H54 (cell line): ENCODE results near the gene LIG4.
A peak's percentile ranks its signal among the peaks of the same experiment; 100 is the strongest.
"Not testable (repeated sequence)": the region's sequence is repeated elsewhere in the genome, so short reads cannot be mapped to it uniquely, and the experiment has no call there.

Source experiments
- DNase-seq: peaks from one replicate; pipeline ENCODE4 v3.0.0; 2011; ENCODE audit warnings: low spot score, mixed read lengths; ENCODE audit not compliant: insufficient read length
- FAIRE-seq: peaks from 3 replicates; lab custom pipeline; 2011; peaks lifted over from hg19 to GRCh38; lab: Jason Lieb, UNC
- POLR2A ChIP-seq: IDR thresholded peaks from 2 replicates; pipeline ENCODE4 v1.6.1; 2011; ENCODE audit warnings: low read depth, mild to moderate bottlenecking, low read length

The LIG4 gene

GRCh38 chr13:108215436-108215835 is at the start of gene LIG4:
TSS of gene LIG4 (minus strand) at chr13:108215536. CDS start at chr13:108211268, 4,268 bp downstream.
- TF ChIP-seq POLR2A: peak; percentile 53; the same call in 1 of the 2 replicates
- DNase-seq: peak; percentile 99
- FAIRE-seq: peak; percentile 95

GRCh38 chr13:108263621-108264355 is 48.5 kb upstream of the LIG4 start:
- FAIRE-seq: peak; percentile 61
- TF ChIP-seq POLR2A: no peak
- DNase-seq: no peak

GRCh38 chr13:108257248-108257647 is 41.9 kb upstream of the LIG4 start:
- DNase-seq: no peak
- FAIRE-seq: no peak
- TF ChIP-seq POLR2A: no peak

- no peak for TF ChIP-seq POLR2A
- DNase-seq: no peak
- FAIRE-seq: peak; percentile 69
Measured at GRCh38 chr13:108249150-108249549, 33.8 kb upstream of the LIG4 start.

- no peak for DNase-seq
- no peak for TF ChIP-seq POLR2A
- no peak for FAIRE-seq
Measured at GRCh38 chr13:108230377-108230776, 15.0 kb upstream of the LIG4 start.

- FAIRE-seq (peak; percentile 98), DNase-seq (no peak)
- TF ChIP-seq POLR2A: no peak
Measured at GRCh38 chr13:108227651-108228272, 12.4 kb upstream of the LIG4 start.

GRCh38 chr13:108226184-108226583 is 10.8 kb upstream of the LIG4 start:
- no peak for FAIRE-seq
- TF ChIP-seq POLR2A: no peak
- no peak for DNase-seq

GRCh38 chr13:108225440-108225839 is 10.1 kb upstream of the LIG4 start:
- FAIRE-seq (no peak), DNase-seq (no peak)
- no peak for TF ChIP-seq POLR2A

GRCh38 chr13:108223687-108224503 is 8.6 kb upstream of the LIG4 start:
- FAIRE-seq: peak; percentile 66
- TF ChIP-seq POLR2A: no peak
- DNase-seq: no peak

- no peak for FAIRE-seq
- TF ChIP-seq POLR2A: no peak
- DNase-seq: no peak
Measured at GRCh38 chr13:108220041-108220440, 4.7 kb upstream of the LIG4 start.

GRCh38 chr13:108218044-108218974 is 3.0 kb upstream of the LIG4 start, which contains the start of gene ABHD13:
TSS of gene ABHD13 (plus strand) at chr13:108218392. CDS start at chr13:108229219, 10,827 bp downstream.
- DNase-seq (peak; percentile 95), FAIRE-seq (peak; percentile 98)
- peak; percentile 78 for TF ChIP-seq POLR2A

- DNase-seq, FAIRE-seq: not testable (repeated sequence)
Measured at GRCh38 chr13:108217307-108218043, 2.1 kb upstream of the LIG4 start.
